Left colon (tissue), 2 donors: ENCODE data around the gene FAT2. TPM values are rescaled to one million over a fixed set of nuclear protein-coding genes. Genes with fewer than 3 reads are reported as not detected.

ENCODE experiments used
- ATAC-seq: fragments of 200-7000 bp; cut with Tn5 transposase; one replicate; pipeline ENCODE4 v1.9.1; 2020; ENCODE audit warnings: mild to moderate bottlenecking, moderate library complexity
- DNase-seq, 2 donors: peaks; one replicate each; pipeline ENCODE4 v3.0.0-alpha.2; 2020
- intact Hi-C, 2 donors: fragments of 100-400 bp; cut with DNase I in 1 of 2; cut with micrococcal nuclease in 1 of 2; formaldehyde crosslinking; loops; one replicate each; pipeline versions ENCODE4 v1.11.2 to v1.14.0; 2022; cut with DNase I, micrococcal nuclease
- total RNA-seq, 2 donors: library from RNA; stranded (reverse); fragmentation: NEBNext Ultra II Directional; extraction: Animal tissue kit (Norgen Biotek cat#: 25700); gene quantifications; one replicate each; pipeline ENCODE4 v1.2.1, GENCODE V29; 2021
- donor health status: DM: no; HTN: no; CAD: no.
- donor health status: DM: yes; HTN: yes; CAD: no.

The FAT2 gene
- total RNA-seq, 2 donors from 2014 or later, result not detected

DNA sequence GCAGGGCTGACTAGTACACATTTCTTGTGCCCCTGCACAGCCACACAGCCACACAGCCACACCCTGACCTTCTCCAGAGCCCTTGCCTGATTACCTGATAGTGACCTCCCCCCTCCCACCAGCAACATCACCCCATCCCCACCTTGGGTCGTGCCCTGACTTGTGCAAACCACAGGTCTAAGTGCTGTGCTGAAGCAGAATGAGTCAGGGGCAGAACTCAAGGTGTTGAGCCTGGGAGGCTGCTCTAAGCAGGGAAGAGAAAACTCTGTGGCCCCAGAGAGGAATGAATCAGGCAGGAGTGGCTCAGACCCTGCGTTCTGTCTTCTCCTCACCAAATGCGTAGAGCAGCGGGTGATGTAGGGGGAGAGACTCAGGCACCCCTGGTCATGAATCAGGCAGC is 24.3 kb upstream of the FAT2 start:
- DNase-seq (no peak), ATAC-seq (no peak)
- intact Hi-C loops, result no loop called here

DNA sequence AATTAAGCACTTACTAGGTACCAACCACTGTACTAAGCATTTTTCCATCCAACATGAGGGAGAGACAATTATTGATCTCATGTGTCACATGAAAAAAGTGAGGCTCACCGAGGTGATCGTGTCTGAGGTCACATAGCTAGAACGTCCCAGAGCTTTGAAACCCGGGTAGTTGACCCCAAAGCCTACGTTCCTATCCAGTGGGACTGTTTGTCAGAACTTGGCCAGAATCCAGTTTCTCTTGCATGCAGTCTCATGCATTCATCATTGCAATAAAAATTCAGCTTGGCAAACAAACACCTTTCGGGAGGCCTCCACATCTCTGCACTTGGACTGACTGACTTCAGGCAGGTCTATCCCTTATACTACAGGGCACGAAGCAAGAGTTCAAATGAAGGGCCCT is 23.4 kb upstream of the FAT2 start:
- no peak for DNase-seq
- intact Hi-C loops, result no loop called here
- ATAC-seq, result no peak

DNA sequence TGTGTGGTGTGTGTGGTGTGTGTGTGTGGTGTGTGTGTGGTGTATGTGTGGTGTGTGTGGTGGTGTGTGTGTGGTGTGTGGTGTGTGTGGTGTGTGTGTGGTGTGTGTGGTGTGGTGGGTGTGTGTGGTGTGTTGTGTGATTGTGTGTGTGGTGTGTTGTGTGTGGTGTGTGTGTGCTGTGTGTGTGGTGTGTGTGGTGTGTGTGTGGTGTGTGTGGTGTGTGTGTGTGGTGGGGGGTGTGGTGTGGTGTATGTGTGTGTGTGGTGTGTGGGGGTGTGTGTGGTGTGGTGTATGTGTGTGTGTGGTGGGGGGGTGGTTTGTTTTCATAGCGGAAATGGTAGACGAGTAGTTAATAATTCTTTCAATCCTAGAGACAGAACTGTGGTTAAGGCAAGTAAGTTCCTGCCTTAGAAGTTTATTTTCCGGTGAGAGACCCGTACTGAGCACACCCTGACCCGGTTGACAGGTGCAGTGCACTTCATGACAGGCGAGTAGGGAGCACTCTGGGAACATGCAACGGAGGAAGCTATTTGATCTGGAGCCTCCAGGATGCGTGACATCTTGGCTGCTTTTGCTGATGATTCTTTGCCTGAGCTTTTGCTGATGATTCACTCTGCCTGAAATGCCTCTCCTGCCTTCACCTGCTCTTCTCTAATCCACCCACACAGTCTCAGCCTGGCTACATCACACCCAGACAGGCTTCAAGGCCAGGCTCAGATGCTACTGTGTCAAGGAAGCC is 21.7 kb upstream of the FAT2 start:
- intact Hi-C loops, result no loop called here
- ATAC-seq, result no peak
- no peak for DNase-seq

DNA sequence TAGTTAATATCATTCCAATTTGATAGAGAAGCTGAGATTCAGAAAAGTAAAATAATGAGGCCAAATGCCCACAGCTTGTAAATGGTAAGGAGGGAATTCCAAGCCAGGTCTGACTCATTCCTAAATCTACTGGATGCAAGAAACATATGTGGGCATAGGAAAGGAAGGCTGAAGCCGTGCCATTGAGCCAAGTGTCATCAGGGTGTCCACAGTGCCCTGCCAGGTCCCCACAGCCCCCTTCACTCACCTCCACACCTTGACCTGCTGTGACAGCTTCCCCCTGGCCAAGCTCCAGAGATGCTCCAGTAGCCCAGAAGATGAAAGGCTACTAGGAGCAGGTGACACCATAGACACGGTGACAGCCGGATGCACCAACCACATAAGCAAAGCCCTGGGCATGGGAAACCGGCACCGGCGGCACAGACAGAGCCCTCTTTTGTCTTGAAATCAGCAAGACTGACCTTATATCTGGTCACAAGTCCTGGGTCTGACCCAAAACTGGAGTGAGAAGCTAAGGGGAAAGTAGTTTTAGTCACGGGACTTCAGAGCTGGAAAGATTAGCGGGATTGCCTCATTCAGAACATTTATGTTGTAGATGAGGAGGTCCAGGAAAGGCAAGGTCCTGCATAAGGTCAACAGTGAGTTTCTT is 20.1 kb upstream of the FAT2 start:
- DNase-seq, result no peak
- intact Hi-C loops, result no loop called here
- no peak for ATAC-seq

DNA sequence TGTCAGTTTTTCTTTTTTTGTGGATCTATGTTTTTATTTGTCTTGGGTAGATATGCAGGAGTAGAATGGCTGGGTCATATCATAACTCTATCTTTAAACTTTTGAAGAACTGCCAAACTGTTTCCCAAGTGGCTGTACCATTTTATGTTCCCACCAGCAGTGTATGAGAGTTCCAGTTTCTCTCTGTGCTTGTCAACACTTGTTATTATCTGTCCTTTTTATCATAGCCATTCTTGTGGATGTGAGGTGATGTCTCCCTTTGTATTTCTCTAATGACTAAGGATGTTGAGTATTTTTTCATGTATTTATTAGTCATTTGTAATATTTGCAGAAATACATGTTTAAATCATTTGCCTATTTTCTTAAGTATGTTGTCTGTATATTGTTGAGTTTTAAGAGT is 17.4 kb upstream of the FAT2 start:
- intact Hi-C loops, result no loop called here
- DNase-seq, result no peak
- ATAC-seq, result no peak

DNA sequence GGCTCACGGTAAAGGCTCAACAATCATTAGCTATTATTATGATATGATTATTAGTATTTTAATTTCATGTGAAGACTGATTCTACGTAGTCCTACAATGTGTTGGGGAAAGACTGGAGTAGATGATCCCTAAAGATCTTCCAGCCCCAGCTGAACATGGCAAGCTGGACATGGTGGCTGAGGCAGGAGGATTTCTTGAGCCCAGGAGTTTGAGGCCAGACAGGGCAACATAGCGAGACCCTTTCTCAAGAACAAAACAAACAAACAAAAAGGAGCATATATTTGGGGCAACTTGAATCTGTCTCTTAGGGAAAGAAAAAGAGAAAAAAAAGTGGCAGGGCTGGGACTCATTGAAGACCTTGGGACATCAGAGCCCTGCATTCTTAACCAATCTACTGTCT is 16.2 kb upstream of the FAT2 start:
- ATAC-seq (no peak), DNase-seq (no peak)
- intact Hi-C loops, result no loop called here

DNA sequence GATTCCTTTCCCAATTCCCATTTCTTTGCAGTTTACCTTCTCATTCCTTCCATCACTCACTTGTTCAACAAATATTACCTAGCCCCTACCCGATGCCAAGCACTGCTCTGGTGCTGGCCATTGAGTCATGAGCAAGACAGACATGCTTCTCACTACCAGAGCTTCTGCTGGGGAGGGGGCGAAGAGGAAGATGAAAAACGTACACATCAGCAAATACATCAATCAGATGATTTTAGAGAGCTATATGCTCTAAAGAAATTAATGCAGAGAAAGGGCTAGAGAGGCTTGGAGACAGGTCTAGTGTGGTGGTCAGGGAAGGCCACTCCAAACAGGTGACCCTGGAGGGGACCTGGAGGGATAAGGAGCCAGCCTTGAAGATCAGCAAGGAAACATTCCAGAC is 14.4 kb upstream of the FAT2 start:
- ATAC-seq (no peak), DNase-seq (no peak)
- intact Hi-C loops, result no loop called here

DNA sequence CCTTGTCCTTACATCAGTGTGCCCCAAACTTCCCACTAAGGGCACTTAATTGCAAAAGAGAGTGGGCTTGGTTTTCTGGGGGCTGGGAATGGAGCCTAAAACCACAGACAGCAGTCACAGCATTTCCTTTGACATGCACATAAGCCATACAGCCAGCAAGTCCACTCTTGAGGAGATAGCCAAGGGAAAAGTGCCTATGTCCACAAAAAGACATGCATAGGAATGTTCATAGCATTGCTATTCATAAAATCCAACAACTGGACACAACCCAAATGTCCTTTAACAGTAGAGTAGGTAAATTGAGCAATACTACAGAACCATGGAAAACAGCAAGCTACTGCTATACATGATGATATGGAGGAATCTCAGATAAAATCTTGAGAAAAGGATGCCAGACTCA is 11.7 kb upstream of the FAT2 start:
- DNase-seq (no peak), ATAC-seq (no peak)
- intact Hi-C loops, result no loop called here

DNA sequence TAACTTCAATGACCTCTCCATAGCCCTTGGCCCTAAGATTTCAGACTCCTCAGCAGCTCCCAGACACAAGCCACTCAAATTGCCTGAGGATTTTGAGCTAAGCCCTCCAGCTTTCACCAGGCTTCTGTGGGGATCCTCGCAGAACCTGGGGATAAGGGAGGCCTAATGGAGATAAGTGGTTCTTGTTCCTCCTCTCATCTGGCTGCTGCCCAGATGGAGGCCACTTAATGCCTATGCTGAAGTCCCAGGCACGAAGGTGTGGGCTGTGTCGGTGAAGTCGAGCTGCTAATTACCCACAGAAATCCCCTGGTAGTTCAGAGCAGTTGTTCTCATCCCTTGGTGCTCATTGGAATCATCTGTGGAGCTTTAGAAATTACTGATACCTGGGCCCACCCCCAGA is 10.3 kb upstream of the FAT2 start:
- no peak for ATAC-seq
- DNase-seq, result no peak
- intact Hi-C loops, result no loop called here

DNA sequence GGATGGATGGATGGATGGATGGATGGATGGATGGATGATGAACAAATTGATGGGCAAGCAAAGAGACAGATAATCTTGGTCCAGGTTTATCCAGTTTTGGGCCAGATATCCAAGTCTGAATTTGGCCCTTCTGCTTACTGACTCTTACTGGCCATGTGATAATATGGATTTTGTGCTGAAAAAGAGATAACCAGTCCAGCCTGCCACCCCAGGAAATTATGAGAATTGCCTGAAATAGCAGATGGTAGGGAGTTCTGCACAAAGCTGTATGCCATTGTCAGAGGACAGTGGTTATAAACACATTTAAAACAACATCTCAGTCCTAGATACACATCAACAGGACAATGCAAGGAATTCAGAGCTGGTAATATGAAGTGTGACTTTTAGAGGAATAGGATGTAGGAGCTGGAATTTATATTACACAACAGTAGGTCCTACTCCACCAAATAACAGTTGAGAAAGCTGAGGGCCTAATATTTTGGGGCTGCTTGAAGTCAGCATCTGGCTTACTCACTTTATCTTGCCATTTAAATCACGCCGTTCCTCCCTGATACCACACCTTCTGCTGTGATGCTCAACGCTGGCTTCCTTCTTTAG is 9.0 kb upstream of the FAT2 start:
- no peak for ATAC-seq
- DNase-seq, result no peak
- intact Hi-C loops, result no loop called here

DNA sequence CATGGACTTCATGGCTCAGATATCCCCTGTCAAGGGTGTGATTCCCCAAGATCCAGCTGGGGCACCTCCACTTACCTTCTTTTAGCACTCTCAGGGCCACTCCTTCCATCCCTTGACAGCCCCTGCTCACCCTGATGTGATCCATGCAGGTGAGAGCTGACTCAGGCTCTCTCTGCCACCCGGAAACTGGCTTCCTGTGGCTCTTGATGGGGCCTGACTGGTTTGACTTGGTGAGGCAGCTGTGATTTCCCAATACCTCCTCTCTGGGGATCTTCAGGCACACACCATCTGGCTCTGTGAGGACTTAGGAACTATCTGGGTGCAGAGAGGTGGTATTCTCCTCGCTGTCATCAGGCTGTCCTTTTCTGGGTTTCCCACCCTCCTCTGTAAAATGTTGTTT is 7.9 kb upstream of the FAT2 start:
- no peak for DNase-seq
- ATAC-seq, result no peak
- intact Hi-C loops, result no loop called here

DNA sequence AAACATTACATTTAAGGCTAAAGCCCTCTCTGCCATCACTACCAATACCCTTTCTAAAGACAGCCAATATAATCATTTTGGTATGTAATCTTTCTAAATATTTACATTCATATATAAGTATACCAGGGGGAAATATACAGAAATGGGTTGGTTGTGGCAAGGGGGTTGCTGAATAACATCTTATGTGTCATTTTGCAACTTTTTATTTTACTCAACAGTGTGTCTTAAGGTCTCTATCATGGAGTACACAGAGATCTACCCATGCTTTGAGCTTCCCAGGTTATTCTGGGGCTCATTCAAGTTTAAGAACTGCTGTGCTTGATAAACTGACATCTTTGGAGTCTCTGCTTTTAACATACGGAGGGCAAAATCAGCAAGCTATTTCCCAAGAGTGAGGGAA is 7.4 kb upstream of the FAT2 start:
- ATAC-seq (no peak), DNase-seq (no peak)
- intact Hi-C loops, result no loop called here

DNA sequence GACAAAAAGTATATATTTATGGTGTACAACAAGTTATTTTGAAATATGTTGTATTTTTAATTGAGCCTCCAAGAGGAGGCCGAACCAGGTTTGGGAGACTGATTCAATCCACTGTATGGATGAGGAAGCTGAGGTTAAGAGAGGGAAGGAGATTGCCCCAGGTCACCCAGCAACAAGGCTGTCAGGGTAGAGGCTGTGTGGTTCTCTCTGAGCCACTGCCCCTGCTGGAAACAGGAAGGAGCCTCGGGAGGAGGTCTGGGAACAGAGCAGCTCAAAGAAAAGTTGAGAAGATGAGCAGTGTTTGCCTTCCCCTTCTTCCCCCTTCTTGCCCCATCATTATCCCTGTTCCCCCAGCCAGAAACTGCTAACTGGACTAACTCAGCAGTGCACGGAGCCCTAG is 6.6 kb upstream of the FAT2 start:
- no peak for DNase-seq
- no peak for ATAC-seq
- intact Hi-C loops, result no loop called here

DNA sequence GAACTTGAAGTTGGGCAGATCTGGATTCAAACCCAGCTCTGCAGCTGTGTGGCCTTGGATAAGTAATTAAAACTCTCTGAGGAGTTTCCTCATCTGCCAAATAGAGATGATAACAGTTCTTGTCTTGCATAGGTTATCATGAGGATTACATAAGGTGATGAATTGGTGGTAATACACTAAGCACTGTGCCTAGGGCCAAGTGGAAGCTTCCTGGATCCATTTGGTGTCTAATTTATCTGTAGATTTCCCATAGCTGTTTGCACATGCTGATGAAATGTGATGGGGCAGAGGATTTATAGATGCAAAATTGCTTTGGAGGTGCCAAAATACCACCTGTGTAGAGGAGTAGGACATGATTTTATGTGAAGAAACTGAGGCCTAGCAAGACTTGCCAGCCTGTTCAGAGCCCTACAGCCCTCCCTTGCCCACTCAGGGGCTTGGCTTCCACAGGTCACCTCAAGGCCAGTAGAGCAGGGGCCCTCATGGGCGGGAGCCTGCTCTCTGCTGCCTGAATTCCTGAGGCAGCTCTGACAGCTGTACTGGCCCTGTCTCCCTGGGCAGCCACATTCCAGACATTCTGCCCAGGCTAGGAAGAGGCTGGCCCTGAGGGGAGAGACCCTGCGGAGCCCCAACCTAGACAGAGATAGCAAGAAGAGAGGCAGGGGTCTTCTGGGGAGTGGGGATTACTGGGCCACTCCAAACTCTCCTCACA is 5.9 kb upstream of the FAT2 start:
- intact Hi-C loops, result no loop called here
- DNase-seq (no peak), ATAC-seq (no peak)

DNA sequence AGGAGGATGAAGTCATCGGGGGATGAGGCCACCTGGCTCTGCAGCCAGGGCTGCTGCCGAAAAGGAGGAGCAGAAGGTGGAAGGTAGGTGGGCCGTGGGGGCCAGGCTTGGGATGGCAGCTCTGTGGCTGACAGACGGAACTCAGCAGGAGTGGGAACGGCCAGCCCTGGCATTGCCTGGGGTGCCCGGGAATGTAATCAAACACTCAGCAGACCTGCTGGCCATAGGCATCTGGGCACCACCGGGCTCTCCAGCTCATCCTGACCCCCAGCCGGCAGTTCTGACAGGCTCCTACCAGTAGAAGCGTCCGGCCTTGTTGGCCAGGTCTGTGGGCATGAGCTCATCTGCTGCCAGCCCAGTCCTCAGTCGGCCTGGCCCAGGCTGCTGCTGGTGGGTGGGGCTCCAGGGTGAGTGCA is 4.3 kb upstream of the FAT2 start:
- DNase-seq, result no peak

DNA sequence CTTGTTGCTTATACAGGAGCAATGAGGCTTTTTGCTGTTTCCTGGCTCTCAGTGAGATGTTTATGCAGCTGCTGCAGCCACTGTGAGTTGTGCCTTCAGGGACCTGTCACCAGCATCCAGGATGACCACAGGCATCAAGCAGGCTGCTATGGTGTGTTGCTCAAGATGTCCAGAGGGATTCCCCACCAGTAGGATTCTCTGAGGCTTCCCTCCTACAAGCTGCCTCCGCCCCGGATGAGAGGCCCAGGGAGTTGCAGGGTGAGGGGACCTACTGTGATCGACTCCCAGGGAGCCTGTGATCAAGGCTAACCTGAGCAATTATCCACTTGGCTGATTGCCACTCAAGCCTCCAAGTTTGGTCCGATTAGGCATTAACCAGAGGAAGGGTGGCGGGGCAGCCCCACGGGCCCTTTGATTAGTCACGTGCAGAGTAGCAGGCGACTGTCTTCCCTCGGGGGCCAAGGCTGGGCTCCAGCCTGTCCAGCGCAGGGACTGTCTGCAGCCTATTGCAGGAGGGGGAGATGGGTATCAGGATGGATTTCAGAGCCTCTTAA is 1.8 kb upstream of the FAT2 start:
- intact Hi-C loops, result no loop called here
- DNase-seq, result no peak
- no peak for ATAC-seq

More for the DNA sequence above, 4.3 kb upstream of the FAT2 start:
- no peak for ATAC-seq
- intact Hi-C loops, result no loop called here

DNA sequence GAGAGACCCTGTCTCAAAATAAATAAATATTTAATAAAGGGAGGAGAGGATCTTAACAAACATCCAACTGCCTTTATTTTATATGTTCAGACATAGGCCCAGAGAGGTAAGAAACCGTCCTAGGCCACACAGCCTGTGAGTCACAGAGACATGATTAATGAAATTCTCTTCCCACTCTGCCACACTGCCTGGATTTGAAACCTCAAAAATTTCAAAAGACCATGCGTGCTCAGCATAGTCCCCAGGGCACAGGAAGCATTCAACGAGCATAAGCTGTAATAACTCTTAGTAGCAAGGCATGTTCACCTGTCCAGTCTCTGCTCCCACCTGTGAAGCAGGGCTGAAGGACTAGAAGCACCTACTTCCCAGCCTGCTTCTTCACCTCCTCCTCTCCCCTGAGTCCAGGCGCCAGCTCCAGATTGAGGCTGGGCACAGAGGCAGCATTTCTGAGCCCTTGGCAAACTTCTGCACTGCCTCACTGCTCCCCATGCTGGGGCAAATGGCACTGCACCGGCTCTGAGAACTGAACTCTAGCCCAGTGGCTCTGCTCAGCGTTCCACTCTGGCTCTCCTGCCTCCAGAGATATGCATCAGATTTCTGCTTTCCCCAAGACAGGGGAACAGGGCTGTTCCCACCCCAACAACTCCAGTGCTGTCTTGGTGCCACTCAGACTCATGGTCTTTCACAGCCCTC is 1.1 kb downstream of the FAT2 start:
- no peak for ATAC-seq
- intact Hi-C loops, result no loop called here

DNA sequence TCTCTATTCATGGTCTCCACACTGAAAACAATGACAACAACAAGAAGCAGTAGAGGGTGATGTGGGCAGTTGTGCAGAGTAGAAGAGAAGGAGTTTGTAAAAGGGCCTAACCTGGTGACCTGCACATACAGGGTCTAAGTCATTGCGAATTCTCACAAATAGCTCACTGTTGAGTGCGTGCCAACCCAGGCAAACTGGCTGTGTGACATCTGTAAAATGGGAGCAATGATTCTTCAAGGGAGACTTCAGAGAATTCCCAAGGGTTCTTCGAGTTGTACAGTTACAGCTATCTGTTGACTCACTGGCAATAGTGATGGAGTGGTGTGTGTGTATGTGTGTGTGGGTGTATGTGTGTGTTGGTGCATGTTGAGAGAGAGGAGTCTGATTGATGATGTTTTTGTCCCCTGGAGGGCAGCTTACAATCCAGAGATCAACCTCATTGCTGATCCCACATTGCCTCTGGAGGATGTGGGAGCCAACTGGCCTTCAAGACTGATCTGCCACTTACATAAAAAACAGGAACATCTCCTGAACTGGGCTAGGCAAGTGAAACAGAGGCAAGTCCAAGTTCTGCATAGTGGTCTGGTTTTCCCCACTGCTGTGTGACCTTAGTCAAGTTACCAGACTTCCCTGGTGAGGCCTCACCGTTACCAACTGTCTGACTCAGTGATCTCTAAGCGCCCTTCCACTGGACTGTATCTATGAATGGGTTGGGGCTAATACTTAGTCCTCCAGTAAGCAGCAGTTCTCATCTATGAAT is 3.2 kb downstream of the FAT2 start:
- ATAC-seq (no peak), DNase-seq (no peak)
- intact Hi-C loops, result no loop called here

More for the DNA sequence above, 1.1 kb downstream of the FAT2 start:
- DNase-seq, result no peak
